ENCODE data around the gene TLR5.

- TF ChIP-seq CTCF (IDR thresholded peaks at IDR 0.05) = no peak
- no peak for TF ChIP-seq POLR2A (IDR thresholded peaks at IDR 0.05)
- TF ChIP-seq EP300 (IDR thresholded peaks at IDR 0.05) = no peak
These were observed 37.5 kb downstream of the TLR5 start for GRCh38 chr1:223105568-223105967.
